ENCODE measurements around the gene PERCC1.

PERCC1 gene

GRCh38 chr16:1413684-1414531, 17.0 kb upstream of the PERCC1 start:
- no peak for DNase-seq

GRCh38 chr16:1414532-1415260, 16.2 kb upstream of the PERCC1 start, which contains the start of gene UNKL:
UNKL (minus strand) TSS chr16:1414704; CDS start chr16:1414691, 13 bp downstream.
- DNase-seq, result no peak

- no peak for DNase-seq
Measured at GRCh38 chr16:1416521-1416941, 14.3 kb upstream of the PERCC1 start.

GRCh38 chr16:1420111-1420539, 10.8 kb upstream of the PERCC1 start:
- DNase-seq, result no peak

- no peak for DNase-seq
Measured at GRCh38 chr16:1422076-1422475, 8.8 kb upstream of the PERCC1 start.

- DNase-seq, result no peak
Measured at GRCh38 chr16:1424028-1424427, 6.8 kb upstream of the PERCC1 start.

- no peak for DNase-seq
Measured at GRCh38 chr16:1425616-1426370, 5.1 kb upstream of the PERCC1 start.

- peak; percentile 29 for DNase-seq
Measured at GRCh38 chr16:1426734-1427471, 4.0 kb upstream of the PERCC1 start.

- no peak for DNase-seq
Measured at GRCh38 chr16:1427473-1428461, 3.1 kb upstream of the PERCC1 start.

- no peak for DNase-seq
Measured at GRCh38 chr16:1428511-1428910, 2.4 kb upstream of the PERCC1 start.

GRCh38 chr16:1429012-1429411, 1.9 kb upstream of the PERCC1 start:
- no peak for DNase-seq

GRCh38 chr16:1429631-1430030, 1.2 kb upstream of the PERCC1 start:
- DNase-seq, result no peak

- DNase-seq, result no peak
Measured at GRCh38 chr16:1430214-1430758, 592 bp upstream of the PERCC1 start.

- no peak for DNase-seq
Measured at GRCh38 chr16:1431497-1432270, 806 bp downstream of the PERCC1 start.

- no peak for DNase-seq
Measured at GRCh38 chr16:1432388-1433262, 1.7 kb downstream of the PERCC1 start.

- DNase-seq, result no peak
Measured at GRCh38 chr16:1433263-1433560, 2.3 kb downstream of the PERCC1 start.

GRCh38 chr16:1433756-1434155, 2.9 kb downstream of the PERCC1 start:
- no peak for DNase-seq

- DNase-seq, result no peak
Measured at GRCh38 chr16:1434644-1435592, 4.0 kb downstream of the PERCC1 start.
